ENCODE measurements around the gene AKIRIN1.

GRCh38 chr1:39046613-39047210, 55.6 kb downstream of the AKIRIN1 start:
- TF ChIP-seq CTCF (IDR thresholded peaks at IDR 0.05; ENCODE audit: low read depth, low read length, poor library complexity, severe bottlenecking) (no peak), EZH2phosphoT487 (IDR thresholded peaks at IDR 0.05; ENCODE audit: borderline replicate concordance, low read length) (no peak)

Measured in DOHH2 (cell line).